ENCODE results near the gene SGF29.
"Not testable (repeated sequence)": the region's sequence is repeated elsewhere in the genome, so short reads cannot be mapped to it uniquely, and the experiment has no call there.

Gene SGF29

DNA sequence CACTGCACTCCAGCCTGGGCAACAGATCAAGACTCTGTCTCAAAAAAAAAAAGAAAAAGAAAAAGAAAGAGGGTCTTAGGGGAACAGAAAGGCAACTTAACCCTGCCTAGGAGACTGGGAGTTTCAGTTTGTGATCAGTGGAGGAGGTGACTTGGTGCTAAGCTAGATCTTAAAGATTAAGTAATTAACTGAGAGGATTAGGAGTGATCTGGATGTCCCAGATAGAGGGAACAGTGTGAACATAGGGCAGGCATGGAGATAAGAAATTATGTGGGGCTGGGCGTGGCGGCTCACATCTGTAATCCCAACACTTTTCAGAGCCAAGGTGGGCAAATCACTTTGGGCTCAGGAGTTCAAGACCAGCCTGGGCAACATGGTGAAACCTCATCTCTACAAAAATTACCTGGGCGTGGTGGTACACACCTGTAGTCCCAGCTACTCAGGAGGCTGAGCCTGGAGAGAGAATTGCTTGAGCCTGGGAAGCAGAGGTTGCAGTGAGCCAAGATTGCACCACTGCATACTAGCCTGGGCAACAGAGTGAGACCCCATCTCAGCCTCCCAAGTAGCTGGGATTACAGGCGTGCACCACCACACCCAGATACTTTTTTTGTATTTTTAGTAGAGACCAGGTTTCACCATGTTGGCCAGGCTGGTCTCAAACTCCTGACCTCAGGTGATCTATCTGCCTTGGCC is 12.7 kb downstream of the SGF29 start:
- not testable (repeated sequence) for DNase-seq (ENCODE audit: low read depth)

DNA sequence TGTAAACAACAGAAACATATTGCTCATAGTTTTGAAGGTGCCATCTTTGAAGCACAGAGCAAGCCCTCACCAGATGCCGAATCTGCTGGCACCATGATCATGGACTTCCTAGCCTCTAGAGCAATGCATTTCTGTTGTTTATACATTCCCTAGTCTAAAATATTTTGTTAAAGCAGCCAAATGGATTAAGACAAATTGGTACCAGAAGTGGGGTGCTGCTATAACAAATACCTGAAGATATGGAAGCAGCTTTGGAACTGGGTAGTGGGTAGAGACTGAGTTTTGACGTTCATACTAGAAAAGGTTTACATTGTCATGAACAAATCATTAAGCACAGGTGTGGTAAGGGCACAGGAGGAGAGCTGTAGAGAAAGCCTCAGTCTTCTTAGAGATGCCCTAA is 13.6 kb downstream of the SGF29 start:
- DNase-seq (ENCODE audit: low read depth) = no peak

DNA sequence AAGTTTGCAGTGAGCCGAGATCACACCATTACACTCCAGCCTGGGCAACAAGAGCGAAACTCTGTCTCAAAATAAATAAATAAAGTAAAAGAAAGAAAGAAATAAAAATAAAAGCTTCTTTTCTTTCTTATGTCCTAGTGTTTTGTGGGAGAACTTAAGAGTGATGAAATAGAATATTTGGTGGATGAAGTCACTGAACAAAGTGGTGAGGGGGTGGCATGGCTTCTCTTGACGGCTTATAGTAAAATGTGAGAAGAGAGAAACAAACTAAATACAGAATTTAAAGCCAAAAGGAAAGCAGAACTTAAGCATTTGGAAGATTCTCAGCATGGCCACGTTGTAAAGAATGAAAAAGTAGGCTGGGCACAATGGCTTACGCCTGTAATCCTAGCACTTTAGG is 15.3 kb downstream of the SGF29 start:
- DNase-seq (ENCODE audit: low read depth) = no peak

DNA sequence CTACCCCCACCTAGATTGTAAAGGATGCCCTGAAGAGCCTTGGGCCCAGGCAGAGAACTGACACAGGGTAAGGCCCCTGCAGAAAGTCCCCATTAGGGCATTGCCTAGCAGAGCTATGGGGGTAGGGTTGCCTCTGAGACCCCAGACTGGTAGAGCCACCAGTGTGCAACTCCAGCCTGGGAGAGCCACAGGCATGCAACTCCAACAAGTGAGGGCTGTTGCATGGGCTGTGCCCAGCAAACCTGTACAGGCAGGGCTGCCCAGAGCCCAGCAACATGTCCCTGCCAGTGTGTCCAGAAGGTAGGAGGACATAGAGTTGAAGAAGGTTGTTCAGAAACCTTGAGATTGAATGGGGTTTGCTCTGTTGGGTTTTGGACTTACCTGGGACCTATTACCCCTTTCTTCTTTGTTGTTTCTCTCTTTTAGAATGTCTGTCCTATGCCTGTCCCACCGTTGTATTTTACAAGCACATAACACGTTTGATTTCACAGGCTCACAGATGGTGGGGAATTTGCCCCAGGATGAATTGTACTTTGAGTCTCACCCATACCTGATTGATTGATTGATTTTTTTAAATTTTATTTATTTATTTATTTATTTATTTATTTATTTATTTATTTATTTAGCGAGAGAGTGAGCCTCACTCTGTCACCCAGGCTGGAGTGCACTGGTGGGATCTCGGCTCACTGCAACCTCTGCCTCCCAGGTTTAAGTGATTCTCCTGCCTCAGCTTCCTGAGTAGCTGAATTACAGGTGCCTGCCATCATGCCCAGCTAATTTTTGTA is 16.4 kb downstream of the SGF29 start:
- DNase-seq (ENCODE audit: low read depth) = no peak

DNA sequence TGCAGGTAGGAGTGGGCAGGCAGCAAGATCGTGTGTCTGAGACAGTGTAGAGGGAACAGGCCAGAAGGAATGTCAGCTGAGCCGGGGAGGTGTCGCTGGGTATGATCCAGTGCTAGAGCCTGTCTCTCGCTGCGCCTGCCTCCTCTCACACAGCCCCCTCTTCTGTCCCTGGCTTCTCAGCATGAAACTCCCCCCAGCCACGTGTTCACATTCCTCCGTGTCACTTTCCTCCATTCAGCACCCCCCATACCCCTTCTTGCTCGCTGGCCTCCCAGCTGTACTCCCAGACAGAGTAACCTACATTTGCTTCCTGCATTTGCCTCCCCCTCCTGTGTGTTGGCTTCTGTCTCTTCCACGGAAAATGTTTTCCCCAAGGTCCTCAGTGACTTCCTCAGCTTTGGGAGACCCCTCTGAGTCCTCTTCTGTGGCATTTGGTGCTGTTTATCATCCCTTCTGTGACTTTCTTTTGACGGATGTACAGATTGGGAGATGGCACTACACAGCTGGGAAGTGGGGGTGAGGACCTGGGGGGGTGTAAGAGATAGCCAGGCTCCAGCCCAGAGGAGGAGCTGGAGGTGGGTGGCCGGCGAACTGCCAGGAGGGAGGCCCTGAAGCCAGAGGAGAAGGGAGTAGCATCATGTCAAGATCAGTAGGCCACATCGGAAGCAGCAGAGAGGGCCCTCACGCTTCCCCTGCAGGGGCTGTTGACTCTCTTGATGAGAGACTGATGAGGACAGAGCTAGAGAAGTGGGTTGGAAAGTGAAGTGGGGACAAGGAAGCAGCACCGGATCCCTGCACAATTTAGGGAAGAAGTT is 19.2 kb downstream of the SGF29 start:
- DNase-seq (ENCODE audit: low read depth) = no peak

DNA sequence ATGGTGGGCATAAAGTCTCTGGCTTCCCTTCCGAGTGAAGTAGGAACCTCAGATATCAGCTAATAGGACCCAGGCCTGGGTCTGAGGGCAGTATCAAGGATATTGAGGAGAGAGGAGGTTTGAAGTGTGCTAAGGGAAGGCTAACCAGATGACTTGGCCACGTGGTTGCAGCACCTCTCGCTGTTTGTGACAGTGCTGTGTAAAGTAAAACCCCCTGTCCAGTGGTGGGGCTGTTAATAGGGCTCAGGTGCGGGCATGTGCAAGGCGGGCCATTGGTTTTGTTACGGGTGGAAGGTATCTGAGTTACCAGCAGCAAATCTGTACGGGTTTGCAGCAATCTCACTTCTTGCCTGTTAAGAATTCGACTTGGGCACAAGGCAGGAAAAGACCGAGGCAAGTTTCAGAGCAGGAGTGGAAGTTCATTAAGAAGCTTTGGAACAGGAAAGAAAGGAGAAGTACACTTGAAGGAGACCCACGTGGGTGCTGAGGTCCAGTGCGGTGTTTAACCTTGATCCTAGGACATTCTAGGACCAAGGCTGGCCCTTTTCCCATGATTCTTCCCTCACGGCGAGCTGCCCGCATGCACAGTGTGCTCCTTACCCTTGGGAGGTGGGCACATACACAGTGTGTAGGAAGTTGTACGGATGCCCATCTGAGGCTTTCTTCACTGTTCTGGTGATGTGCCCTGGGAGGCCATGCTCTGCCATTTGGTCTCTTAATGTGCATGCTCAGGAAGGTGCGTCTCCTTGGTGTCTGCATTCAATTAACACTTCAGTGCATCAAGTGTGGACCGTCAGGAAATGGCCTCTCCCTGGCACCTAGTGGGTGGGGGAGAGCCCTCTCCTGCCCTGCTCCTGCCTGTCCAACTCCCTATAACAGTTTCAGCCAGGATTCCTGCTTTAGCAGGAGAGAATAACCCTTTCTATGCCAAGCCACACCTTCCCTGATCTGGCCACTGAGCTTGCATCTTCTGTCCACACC is 20.3 kb downstream of the SGF29 start:
- no peak for DNase-seq (ENCODE audit: low read depth)

DNA sequence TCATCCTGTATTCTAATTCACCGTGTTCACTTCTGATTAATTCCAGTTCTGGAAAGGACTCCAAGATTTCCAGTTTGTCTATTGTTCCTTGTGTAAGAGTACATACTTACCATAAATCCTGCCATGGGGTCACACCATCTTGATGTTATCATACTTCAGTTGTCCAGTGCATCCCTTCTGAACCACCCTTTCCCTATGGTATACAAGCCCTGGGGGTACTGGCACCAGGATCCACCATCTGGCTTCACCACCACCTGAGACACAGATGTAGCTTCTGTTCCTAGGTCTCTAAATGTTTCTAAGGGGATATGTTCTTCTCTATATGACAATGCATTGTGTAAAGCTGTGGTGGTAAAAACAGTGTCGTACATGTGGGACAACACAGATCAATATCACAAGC is 21.2 kb downstream of the SGF29 start:
- no peak for DNase-seq (ENCODE audit: low read depth)

DNA sequence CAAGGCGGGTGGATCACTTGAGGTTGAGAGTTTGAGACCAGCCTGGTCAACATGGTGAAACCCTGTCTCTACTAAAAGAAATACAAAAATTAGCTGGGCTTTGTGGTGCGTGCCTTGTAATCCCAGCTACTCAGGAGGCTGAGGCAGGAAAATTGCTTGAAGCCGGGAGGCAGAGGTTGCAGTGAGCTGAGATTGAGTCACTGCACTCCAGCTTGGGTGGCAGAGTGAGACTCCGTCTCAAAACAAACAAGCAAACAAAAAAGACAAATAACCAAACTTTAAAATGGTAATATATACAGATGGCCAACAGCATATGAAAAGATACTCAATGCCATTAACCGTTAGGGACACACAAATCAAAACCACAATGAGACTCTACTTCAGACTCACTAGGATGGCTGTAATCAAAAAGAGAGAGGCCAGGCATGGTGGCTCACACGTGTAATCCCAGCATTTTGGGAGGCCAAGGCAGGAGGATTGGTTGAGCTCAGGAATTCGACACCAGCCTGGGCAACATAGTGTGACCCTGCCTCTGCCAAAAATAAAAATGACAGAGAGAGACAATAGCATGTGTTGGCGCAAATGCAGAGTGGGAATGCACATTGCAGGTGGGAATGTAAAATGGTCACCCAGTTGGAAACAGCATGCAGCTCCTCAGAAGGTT is 21.9 kb downstream of the SGF29 start:
- no peak for DNase-seq (ENCODE audit: low read depth)

DNA sequence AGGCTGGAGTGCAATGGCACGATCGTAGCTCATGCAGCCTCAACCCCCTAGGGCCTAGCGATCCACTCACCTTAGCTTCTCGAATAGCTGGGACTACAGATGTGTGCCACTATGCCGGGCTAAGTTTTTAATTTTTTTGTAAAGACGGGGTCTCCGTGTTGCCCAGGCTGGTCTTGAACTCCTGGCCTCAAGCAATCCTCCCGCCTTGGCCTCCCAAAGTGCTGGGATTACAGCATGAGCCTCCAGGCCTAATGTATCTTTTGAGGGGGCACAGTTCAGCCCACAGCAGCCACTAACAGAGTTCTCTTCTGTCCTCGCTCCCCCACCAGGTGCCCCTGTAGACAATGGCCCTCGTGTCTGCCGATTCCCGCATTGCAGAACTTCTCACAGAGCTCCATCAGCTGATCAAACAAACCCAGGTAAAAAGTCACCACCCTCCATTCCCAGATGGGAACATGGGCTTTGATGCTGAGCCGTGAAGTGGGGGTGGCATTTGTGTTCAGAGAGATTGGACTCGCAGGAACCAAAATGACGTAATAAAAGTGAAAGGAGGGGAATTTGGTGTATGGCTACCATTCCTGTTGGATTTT is 27.1 kb downstream of the SGF29 start:
- DNase-seq (ENCODE audit: low read depth) = no peak

DNA sequence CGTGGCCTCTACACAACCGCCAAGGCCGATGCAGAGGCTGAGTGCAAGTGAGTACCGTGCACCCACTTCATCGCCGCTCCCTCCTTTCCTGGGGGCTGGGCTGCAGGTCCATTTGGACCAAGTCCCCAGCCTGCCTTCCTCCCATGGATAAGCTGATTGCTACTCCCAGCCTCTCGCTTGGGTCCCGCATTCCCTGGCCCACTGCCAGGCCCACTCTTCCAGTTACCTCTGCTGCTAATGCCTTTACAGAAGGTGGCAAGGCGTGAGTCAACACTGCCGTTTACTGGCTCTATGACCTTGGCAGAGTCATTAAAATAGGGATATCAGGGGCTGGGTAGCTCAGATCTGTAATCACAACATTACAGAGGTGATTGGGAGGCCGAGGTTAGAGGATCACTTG is 32.0 kb downstream of the SGF29 start:
- no peak for DNase-seq (ENCODE audit: low read depth)

DNA sequence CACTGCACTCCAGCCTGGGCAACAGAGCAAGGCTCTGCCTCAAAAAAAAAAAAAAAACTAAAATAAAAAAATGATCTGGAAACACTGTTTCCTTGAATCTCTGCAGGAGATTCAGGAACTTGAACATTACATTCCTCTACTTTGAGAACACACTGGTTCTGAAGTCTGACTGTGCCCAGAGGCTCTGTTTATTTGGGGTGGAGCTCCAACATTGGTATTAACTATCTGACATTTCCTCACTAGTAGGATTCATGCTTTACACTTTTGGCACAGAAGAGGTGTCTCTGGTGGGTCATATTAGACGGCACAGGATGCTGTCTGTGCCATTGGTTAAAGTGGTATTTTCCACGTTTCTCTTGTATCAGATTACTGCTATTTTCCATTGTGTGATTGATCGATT is 32.7 kb downstream of the SGF29 start:
- DNase-seq (ENCODE audit: low read depth) = no peak

DNA sequence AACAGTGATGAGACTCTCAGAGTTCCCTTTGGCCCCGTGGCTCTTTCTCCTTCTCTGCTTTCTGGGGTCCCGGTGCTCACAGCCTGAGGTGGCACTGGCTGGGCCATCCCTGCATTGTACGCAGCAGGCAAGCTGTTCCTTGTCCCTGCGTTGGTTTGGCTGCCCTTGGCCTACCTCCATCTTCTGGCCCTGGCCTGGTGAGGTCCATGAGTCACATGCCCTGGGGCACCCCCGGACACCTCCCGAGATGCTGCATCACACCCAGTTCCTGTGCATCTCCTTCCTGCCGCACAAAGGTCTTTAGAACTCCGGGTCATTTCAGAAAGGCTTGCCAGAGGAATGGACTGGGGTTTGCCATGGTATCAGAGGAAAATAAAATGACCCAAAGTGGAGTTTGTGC is 33.7 kb downstream of the SGF29 start:
- DNase-seq (ENCODE audit: low read depth) = no peak

DNA sequence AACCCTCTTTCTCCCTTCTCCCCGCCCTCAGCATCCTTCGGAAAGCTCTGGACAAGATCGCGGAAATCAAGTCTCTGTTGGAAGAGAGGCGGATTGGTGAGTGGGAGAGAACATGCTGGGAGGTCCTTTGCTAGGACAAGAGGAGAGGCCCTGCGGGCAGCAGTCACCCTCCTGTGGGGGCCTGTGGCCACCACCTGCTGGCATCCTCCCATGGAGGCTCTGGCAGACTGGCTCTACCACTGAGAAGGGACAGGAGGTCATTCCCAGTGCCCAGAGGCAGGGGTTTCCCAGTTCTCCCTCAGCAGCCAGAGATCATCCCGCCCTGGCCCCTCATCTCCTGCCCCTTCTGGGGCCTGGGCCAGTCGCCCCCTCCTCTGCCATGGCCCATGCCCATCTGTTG is 35.3 kb downstream of the SGF29 start:
- DNase-seq (ENCODE audit: low read depth) = no peak

DNA sequence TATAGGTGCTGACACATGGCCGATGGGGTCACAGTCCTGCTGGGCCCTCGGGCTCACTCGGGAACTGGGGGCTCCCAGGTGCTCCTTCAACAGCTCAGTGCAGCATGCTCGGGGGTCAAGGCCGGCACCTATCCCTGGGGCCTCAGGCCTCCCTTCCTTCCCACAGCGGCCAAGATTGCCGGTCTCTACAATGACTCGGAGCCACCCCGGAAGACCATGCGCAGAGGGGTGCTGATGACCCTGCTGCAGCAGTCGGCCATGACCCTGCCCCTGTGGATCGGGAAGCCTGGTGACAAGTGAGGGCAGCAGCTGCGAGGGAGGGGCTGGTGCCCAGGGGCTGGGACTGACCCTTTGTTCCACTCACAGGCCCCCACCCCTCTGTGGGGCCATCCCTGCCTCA is 36.2 kb downstream of the SGF29 start:
- no peak for DNase-seq (ENCODE audit: low read depth)

DNA sequence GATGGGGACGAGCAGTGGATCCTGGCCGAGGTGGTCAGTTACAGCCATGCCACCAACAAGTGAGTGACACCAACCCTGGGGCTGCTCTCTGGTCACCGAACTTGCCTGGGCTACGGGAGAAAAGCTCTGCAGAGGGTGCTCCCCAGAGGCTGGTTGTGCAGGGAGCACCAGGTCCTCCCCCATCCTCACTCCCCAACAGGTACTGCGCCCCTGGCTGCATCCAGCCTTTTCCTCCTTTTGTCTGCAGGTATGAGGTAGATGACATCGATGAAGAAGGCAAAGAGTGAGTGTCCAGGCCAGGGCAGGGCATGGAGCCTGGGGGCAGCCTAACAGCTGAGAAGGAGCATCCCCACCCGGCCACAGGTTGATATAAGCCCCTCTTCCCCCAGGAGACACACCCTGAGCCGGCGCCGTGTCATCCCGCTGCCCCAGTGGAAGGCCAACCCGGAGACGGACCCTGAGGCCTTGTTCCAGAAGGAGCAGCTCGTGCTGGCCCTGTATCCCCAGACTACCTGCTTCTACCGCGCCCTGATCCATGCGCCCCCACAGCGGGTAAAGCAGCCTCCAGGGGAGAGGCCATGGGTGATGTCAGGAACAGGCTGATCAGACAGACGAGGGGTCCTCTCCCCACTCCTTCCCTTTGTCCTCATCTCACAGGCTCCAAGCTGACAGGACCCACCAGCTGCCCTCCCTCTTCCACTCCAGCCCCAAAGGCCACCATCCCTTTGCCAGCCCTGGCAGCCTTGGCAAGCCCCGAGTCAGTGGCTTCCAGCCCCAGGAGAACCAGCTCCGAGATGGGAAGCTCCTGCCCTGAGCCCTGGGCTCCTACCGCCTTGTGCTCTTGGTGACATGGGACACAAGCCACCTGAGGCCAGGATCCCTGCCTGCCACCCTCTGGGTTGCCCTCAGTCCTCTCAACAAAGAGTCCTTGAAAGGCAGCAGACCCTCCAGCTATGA is 36.9 kb downstream of the SGF29 start:
- DNase-seq (ENCODE audit: low read depth) = no peak

DNA sequence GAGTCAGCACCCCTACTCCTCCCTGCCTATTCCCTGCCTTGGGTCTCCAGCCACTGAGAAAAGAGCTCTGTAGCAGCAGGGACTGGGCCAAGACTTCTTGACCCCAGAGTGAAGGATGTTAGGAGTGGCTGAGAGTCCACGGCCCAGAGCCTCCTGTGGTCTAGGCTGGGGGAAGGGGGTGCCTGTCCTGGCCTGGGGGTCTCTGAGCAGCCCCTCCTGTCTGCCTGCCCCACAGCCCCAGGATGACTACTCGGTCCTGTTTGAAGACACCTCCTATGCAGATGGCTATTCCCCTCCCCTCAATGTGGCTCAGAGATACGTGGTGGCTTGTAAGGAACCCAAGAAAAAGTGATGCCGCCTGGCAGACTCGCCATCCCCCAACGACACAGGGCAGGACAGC is 37.6 kb downstream of the SGF29 start:
- DNase-seq (ENCODE audit: low read depth) = no peak

DNA sequence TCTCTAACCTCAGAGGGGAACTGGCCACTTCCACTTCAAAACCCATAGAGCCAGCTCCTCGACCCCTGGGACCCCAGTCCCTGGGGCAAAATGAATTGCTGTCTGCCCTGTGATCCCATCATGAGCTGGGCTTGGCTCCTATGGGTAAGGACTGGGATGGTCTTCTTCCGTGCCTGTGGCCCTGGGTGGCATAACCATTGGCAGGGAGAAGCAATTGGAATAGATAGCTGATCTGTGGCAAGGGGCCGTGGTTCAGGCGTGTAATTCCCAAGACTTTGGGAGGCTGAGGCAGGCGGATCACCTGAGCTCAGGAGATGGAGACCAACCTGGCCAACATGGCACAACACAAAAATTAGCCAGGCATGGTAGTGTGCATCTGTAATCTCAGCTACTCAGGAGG is 38.8 kb downstream of the SGF29 start:
- DNase-seq (ENCODE audit: low read depth) = no peak

DNA sequence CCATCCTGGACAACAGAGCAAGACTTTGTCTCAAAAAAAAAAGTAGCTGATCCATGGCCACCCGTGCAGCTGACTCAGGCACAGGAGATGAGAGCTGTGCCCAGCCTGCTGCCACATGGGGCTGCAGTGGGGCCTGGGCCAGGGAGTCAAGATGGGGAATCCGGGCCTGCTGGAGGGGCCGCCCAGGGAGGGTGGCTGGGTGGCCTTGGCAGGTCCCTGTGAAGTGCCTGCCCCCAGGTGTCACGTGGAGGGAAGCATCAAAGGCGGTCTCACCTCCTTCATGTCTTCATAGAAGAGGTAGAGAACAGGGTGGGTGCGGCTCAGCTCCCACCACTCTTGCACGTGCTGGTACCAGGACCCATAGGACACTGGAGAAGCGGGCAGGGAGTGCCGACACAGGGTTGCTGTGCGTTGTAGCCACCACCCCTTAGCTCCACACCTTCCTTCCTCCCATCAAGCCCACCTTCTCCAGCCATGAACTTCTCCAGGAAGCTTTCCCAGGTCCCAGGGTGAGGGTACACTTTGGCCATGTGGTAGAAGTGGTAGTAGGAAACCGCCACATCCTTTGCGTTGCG is 39.3 kb downstream of the SGF29 start:
- no peak for DNase-seq (ENCODE audit: low read depth)

DNA sequence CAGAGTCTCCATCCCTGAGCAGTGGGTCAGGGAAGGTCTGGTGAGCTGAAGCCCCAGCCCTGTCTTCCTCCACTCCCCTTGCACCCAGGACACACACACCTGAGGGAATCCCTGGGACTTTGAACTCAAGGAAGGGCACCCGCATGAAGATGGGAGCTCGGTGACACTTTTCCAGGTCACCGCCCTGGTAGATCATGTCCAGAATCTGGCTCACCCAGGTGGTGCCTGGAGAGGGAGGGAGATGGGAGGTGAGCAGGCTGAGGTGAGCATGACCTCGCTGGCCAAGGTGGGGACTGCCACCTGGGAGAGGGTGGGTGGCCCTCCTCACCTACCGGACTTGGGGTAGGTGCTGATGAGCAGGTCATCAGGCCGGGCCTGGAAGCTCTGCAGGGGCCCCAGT is 41.7 kb downstream of the SGF29 start:
- DNase-seq (ENCODE audit: low read depth) = not testable (repeated sequence)
